ENCODE results near the gene ZNF844. TPM values are rescaled to one million over a fixed set of nuclear protein-coding genes. Genes with fewer than 3 reads are reported as not detected.

Gene ZNF844
- total and polyA plus RNA-seq, 2 of the 8 experiments (the other 6 are each of a cell fraction or from before 2014, with no cell fraction given) = 3.1 to 9.8 TPM

DNA sequence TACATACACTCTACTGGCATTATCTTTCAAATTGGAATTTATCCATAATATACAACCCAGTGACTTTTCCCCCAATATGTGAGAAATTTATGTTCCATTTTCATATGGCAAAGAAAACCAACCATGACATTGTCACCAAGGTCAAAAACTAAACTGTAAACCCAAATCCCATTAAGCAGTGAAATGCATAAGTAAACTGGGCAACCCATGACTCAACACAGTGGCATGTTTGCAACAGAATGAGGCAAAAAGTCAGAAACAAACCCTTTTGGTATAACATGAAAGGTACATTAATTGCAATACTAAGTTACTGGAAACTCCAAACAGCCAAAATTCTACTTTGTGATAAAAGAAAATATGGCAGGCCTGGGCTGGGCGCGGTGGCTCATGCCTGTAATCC lies 16.7 kb upstream of the ZNF844 start:
- Histone ChIP-seq H3K79me1 (ENCODE audit: low read depth, low read length) (no peaks in the 10 kb centered on the region), H2BK120ac (replicated peaks; ENCODE audit: low read depth, low read length) (no peak overlapping the region), H3K79me2 (ENCODE audit: control insufficient read depth in 1 of 2, insufficient read depth in 2 of 2, low read length in 2 of 2) (peaks cover 0 to 16% of the 10 kb centered on the region in 2 experiments; a peak in 2 of 4 replicates), H3K4me1 (replicated peaks in 1 of 4; ENCODE audit: control insufficient read depth in 3 of 4, insufficient read depth in 4 of 4, low read length in 3 of 4) (no peaks in the 10 kb centered on the region), H2BK20ac (ENCODE audit: low read length) (no peak overlapping the region), H2AFZ (ENCODE audit: low read length) (no peak overlapping the region), H3K18ac (ENCODE audit: extremely low read depth, low read length) (no peak overlapping the region), H3K36me3 (ENCODE audit: control insufficient read depth in 2 of 4, insufficient read depth in 4 of 4, low read length in 3 of 4) (peaks cover 18 to 49% (median 34%) of the 10 kb centered on the region in 4 experiments; a peak in 7 of 8 replicates), H2AK5ac (ENCODE audit: low read depth, low read length) (no peak overlapping the region), H3K4me2 (ENCODE audit: insufficient read depth in 1 of 2, low read depth in 2 of 2, low read length in 2 of 2) (no peak overlapping the region), H3K27me3 (replicated peaks in 1 of 4; ENCODE audit: control insufficient read depth in 3 of 4, extremely low read depth in 1 of 4, insufficient read depth in 3 of 4, low read length in 3 of 4) (no peaks in the 10 kb centered on the region), H3K9me3 (ENCODE audit: insufficient read depth in 2 of 2, low read depth in 1 of 2, low read length in 1 of 2) (peaks cover 44 to 53% of the 10 kb centered on the region in 2 experiments), H3K9ac (replicated peaks in 1 of 4; ENCODE audit: extremely low read depth in 1 of 4, low read depth in 3 of 4, low read length in 3 of 4) (no peak overlapping the region), H4K20me1 (replicated peaks in 1 of 2; ENCODE audit: control insufficient read depth in 1 of 2, insufficient read depth in 2 of 2, low read length in 2 of 2) (no peaks in the 10 kb centered on the region), H3K4ac (replicated peaks; ENCODE audit: insufficient read length, low read depth, low read length) (no peak overlapping the region), H2BK15ac (ENCODE audit: low read length) (no peak overlapping the region), H4K8ac (ENCODE audit: extremely low read depth, insufficient read depth, low read length) (no peak overlapping the region), H4K91ac (replicated peaks; ENCODE audit: insufficient read length, low read length) (no peak overlapping the region), H2BK5ac (ENCODE audit: low read depth, low read length) (no peak overlapping the region), H3K27ac (ENCODE audit: low read depth, low read length) (no peak overlapping the region), H3K23me2 (ENCODE audit: low read depth, low read length) (peaks cover 3% of the 10 kb centered on the region), H4K5ac (ENCODE audit: insufficient read length, low read depth, low read length) (no peak overlapping the region), H3K56ac (replicated peaks; ENCODE audit: insufficient read length, low read depth, low read length) (no peak overlapping the region), H2BK12ac (ENCODE audit: low read depth, low read length) (no peak overlapping the region), H3K23ac (ENCODE audit: insufficient read length) (no peak overlapping the region), H3K14ac (ENCODE audit: insufficient read length) (no peak overlapping the region), H3K4me3 (ENCODE audit: extremely low read depth in 1 of 4, insufficient read depth in 2 of 4, low read depth in 3 of 4, low read length in 4 of 4) (no peak overlapping the region)
- FAIRE-seq (no peak), DNase-seq (ENCODE audit: low read depth in 1 of 2, low spot score in 2 of 2) (no peak)
- POLR2A ChIA-PET (ENCODE audit: partially characterized antibody) = no interaction called here
- TF ChIP-seq SP2 (IDR thresholded peaks at IDR 0.05; ENCODE audit: low read length) (no peak), CBX8 (IDR thresholded peaks at IDR 0.05; ENCODE audit: borderline replicate concordance, low read depth, low read length) (no peak), KDM5A (IDR thresholded peaks at IDR 0.05; ENCODE audit: low read length) (no peak), EZH2 (IDR thresholded peaks at IDR 0.05; ENCODE audit: low read depth, low read length, severe bottlenecking) (no peak), ASH2L (IDR thresholded peaks at IDR 0.05; ENCODE audit: low read length) (no peak)
- WGBS, 2 experiments (ENCODE audit: extremely low coverage in 1 of 2, insufficient coverage in 1 of 2, insufficient read length in 1 of 2, insufficient replicate concordance in 2 of 2, low coverage in 1 of 2, low lambda C conversion rate in 2 of 2, missing lambda C conversion rate in 1 of 2) = 88% methylated on average over 2 of the region's 2 CpGs; no CpG with 5 or more reads in 1 of the 2 experiments
- CTCF ChIA-PET (ENCODE audit: partially characterized antibody) = interaction anchor here (1.1 to 2.2 kb wide), 2 partner anchors 12 to 125 kb away, joined by 5 to 8 read pairs; no protein-coding TSS in a partner anchor

Data from H1 (cell line).